SK-N-SH (cell line): ENCODE data around the gene MAMLD1.

Experiments used
- CTCF ChIP-seq: fragments of 200-600 bp; sonication (generic); IDR thresholded peaks from 2 replicates; pipeline ENCODE4 v1.6.1; 2017; ENCODE audit warnings: antibody characterized with exemption, mild to moderate bottlenecking, moderate library complexity
- ELF1 ChIP-seq: IDR thresholded peaks from 2 replicates; pipeline ENCODE4 v1.4.0; 2012
- EP300 ChIP-seq, 2 experiments: IDR thresholded peaks; 2 replicates each; pipeline versions ENCODE4 v1.4.0 to v1.6.1; 2012; ENCODE audit warnings: borderline replicate concordance in 1 of 2, low read depth in 1 of 2, low read length in 1 of 2
- EZH2phosphoT487 ChIP-seq: fragments of 200-600 bp; sonication (generic); IDR thresholded peaks from 2 replicates; pipeline ENCODE4 v1.6.1; 2017; ENCODE audit warnings: low read depth, mixed run types, mild to moderate bottlenecking, antibody characterized with exemption, moderate library complexity, borderline replicate concordance
- FOSL2 ChIP-seq: IDR thresholded peaks from 2 replicates; pipeline ENCODE4 v1.4.0; 2012; ENCODE audit warnings: low read depth, mild to moderate bottlenecking, moderate library complexity, borderline replicate concordance
- NRF1 ChIP-seq: IDR thresholded peaks from 2 replicates; pipeline ENCODE4 v1.6.1; 2012; ENCODE audit warnings: low read depth, mild to moderate bottlenecking, low read length
- POLR2AphosphoS5 ChIP-seq: IDR thresholded peaks from 2 replicates; pipeline ENCODE4 v1.6.1; 2012; ENCODE audit warnings: low read depth, low read length
- RAD21 ChIP-seq: IDR thresholded peaks from 2 replicates; pipeline ENCODE4 v1.6.1; 2012; ENCODE audit warnings: mild to moderate bottlenecking, low read length
- RCOR1 ChIP-seq: fragments of 150-350 bp; IDR thresholded peaks from 2 replicates; pipeline ENCODE4 v1.6.1; 2017; ENCODE audit warnings: antibody characterized with exemption, low read length
- REST ChIP-seq: IDR thresholded peaks from 2 replicates; pipeline ENCODE4 v1.6.1; 2012; ENCODE audit warnings: mild to moderate bottlenecking, low read depth, low read length, moderate library complexity
- SIN3A ChIP-seq: IDR thresholded peaks from 2 replicates; pipeline ENCODE4 v1.6.1; 2012; ENCODE audit warnings: low read depth, mild to moderate bottlenecking, low read length, moderate library complexity, borderline replicate concordance
- TAF1 ChIP-seq: IDR thresholded peaks from 2 replicates; pipeline ENCODE4 v1.6.1; 2012; ENCODE audit warnings: low read depth, mild to moderate bottlenecking, low read length, moderate library complexity, borderline replicate concordance
- USF1 ChIP-seq: IDR thresholded peaks from 2 replicates; pipeline ENCODE4 v1.4.0; 2012; ENCODE audit warnings: low read depth, borderline replicate concordance
- USF2 ChIP-seq: fragments of 150-350 bp; IDR thresholded peaks from 2 replicates; pipeline ENCODE4 v1.6.1; 2017; ENCODE audit warnings: antibody characterized with exemption, low read length, low read depth, borderline replicate concordance

GRCh38 chrX:150358651-150359050, 4.5 kb upstream of the MAMLD1 start:
- TF ChIP-seq CTCF (no peak), REST (no peak), SIN3A (no peak), EP300 (IDR thresholded peaks at IDR 0.05; ENCODE audit: borderline replicate concordance in 1 of 2, low read depth in 1 of 2, low read length in 1 of 2) (no peak), RAD21 (no peak), RCOR1 (no peak), USF2 (no peak), POLR2AphosphoS5 (no peak), FOSL2 (no peak), NRF1 (no peak), USF1 (no peak), ELF1 (no peak), TAF1 (no peak), EZH2phosphoT487 (no peak)
